Fibroblast of villous mesenchyme (primary cell): ENCODE measurements around the gene PERP. TPM values are rescaled to one million over a fixed set of nuclear protein-coding genes. Genes with fewer than 3 reads are reported as not detected.
"Not testable (repeated sequence)": the region's sequence is repeated elsewhere in the genome, so short reads cannot be mapped to it uniquely, and the experiment has no call there.

Source experiments
- DNase-seq: peaks from one replicate; pipeline ENCODE4 v3.0.0-alpha.2; 2010; ENCODE audit warnings: low read depth
- H3K4me3 ChIP-seq: 2 replicates; pipeline ENCODE4 v1.5.1; 2011; ENCODE audit warnings: low read depth, mild to moderate bottlenecking, low read length
- total RNA-seq: library from RNA; depleted of rRNA; stranded (reverse); fragments of >200 nt; gene quantifications from 2 replicates; pipeline ENCODE4 v1.2.3, GENCODE V29; 2012
- TF ChIP-seq, protein P1 (sequence below): IDR thresholded peaks from 2 replicates; pipeline ENCODE4 v1.5.1; 2012; ENCODE audit warnings: low read depth, mild to moderate bottlenecking, low read length; ENCODE audit not compliant: insufficient read depth

The PERP gene
- total RNA-seq, 1 donor: 11.2 TPM

DNA sequence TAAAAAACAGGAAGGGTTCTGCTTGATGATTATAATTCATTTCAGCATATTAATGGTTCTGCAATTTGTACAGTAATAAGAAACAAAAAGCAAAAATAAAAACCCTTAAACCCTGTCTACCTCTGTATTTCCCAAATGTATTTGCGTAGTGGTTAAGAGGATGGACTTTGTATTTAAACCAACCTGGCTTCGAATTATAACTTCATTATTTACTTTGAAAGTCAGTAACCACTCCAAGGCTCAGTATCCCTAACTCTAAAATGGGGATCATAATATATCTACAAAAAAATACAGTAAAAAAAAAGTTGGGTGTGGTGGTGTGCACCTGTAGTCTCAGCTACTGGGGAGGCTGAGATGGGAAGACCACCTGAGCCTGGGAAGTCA is 21.4 kb downstream of the PERP start:
- H3K4me3 ChIP-seq: no peak overlapping the region

DNA sequence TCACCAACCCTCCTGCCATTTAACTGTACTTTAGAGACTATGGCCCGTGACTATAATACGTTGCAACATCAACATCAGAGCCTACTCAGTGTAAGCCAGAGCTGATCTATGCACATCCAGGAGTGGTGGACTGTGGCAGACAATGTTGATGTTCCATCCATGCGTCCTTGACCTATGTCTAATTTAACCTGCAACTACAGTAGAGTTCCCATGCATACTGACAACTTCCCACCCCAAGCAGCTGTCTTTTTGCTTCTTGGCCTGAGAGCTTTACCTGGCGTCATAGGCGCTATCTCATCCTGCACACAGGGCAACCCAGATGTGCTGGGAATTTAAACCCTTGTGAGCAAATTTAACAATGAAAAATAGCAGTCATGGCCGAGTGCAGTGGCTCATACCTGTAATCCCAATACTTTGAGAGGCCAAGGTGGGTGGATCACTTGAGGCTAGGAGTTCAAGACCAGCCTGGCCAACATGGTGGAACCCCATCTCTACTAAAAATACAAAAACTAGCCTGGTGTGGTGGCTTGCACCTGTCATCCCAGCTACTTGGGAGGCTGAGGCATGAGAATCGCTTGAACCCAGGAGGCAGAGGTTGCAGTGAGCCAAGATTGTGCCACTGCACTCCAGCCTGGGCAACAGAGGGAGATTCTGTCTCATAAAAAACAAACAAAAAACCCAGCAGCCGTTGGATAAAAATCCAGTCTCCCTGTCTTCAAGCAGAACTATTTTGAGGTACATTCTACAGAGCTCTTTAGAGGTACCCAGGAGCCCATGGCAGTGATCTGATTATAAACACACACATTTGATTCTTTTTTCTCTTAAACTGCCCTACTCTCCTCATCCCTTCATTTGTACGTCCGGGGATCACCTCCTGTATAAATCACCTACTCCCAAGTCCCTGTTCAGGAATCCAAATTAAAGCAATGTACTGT is 22.0 kb downstream of the PERP start:
- DNase-seq: no peak
- no peak overlapping the region for H3K4me3 ChIP-seq
- TF ChIP-seq, protein P1, sequence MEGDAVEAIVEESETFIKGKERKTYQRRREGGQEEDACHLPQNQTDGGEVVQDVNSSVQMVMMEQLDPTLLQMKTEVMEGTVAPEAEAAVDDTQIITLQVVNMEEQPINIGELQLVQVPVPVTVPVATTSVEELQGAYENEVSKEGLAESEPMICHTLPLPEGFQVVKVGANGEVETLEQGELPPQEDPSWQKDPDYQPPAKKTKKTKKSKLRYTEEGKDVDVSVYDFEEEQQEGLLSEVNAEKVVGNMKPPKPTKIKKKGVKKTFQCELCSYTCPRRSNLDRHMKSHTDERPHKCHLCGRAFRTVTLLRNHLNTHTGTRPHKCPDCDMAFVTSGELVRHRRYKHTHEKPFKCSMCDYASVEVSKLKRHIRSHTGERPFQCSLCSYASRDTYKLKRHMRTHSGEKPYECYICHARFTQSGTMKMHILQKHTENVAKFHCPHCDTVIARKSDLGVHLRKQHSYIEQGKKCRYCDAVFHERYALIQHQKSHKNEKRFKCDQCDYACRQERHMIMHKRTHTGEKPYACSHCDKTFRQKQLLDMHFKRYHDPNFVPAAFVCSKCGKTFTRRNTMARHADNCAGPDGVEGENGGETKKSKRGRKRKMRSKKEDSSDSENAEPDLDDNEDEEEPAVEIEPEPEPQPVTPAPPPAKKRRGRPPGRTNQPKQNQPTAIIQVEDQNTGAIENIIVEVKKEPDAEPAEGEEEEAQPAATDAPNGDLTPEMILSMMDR: no peak

More for the DNA sequence above, 21.4 kb downstream of the PERP start:
- TF ChIP-seq, protein P1: no peak
- DNase-seq: no peak

DNA sequence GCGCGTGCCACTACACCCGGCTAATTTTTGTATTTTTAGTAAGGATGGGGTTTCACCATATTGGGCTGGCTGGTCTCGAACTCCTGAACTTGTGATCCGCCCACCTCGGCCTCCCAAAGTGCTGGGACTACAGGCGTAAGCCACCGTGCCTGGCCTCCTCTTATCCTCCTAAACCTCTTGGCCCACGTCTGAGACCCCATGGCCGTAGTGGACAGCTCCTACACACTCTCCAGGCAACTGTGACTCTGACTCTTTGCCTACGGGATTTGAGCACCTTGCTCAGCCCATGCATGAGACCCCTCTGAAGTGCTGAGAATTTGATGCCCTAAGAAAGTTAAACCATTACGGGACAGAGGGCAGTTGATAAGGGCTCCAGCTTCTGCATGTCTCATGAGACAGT is 25.0 kb downstream of the PERP start:
- TF ChIP-seq, protein P1: no peak
- H3K4me3 ChIP-seq: no peak overlapping the region
- no peak for DNase-seq

DNA sequence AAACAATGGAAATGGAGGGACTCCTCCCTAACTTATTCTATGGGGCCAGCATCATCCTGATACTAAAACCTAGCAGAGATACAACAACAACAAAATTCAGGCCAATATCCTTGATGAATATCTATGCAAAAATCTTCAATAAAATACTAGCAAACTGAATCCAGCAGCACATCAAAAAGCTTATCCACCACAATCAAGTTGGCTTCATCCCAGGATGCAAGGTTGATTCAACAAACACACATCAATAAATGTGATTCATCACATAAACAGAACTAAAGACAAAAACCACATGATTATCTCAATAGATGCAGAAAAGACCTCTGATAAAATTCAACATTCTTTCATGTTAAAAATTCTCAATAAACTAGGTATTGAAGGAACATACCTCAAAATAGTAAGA is 27.7 kb downstream of the PERP start:
- DNase-seq, H3K4me3 ChIP-seq: not testable (repeated sequence)

DNA sequence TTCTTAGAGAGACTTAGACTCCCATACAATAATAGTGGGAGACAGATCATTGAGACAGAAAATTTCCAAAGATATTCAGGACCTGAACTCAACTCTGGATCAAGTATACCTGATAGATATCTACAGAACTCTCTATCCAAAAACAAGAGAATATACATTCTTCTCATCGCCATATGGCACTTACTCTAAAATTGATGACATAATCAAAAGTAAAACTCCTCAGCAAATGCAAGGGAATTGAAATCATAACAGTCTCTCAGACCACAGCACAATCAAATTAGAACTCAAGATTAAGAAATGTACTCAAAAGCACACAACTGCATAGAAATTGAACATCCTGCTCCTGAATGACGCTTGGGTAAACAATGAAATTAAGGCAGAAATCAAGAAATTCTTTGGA is 28.7 kb downstream of the PERP start:
- H3K4me3 ChIP-seq: no peak overlapping the region
- DNase-seq: no peak
- TF ChIP-seq, protein P1: no peak

DNA sequence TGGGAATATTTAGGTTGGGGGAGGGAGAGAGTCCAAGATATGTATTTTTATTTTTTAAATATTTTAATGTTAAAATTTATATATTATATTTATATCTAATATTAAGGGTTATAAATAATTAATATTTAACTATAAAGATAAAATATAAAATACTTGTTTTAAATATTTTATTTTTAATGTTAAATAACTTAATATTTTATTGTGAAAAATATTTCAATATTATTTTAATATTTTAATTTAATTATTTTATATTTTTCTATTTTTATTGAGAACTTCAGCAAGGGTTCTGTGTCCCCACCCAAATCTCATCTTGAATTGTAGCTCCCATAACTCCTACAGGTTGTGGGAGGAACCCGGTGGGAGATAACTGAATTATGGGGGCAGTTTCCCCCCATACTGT is 34.0 kb downstream of the PERP start:
- TF ChIP-seq, protein P1: no peak
- no peak for DNase-seq
- no peak overlapping the region for H3K4me3 ChIP-seq

DNA sequence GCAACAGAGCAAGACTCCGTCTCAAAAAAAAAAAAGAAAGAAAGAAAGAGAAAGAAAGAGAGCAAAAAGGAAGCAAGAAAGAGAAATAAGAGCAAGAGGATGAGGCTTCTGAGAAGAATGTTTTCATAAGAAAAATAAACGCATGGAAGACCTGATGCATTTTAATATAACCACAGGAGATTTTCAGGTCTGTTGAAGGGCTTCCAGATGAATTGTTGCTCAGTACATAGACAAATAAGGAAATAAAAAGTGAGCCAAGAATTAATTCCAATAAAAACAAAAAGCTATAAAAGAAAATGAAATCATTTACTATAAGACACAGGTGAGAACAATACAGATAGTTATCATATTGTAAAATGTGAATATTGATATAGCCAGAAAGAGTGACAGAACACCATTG is 43.5 kb downstream of the PERP start:
- TF ChIP-seq, protein P1: no peak
- H3K4me3 ChIP-seq: no peak overlapping the region
- no peak for DNase-seq
